C4-2B (cell line): ENCODE results near the gene ARID4B.
"Not testable (repeated sequence)": the region's sequence is repeated elsewhere in the genome, so short reads cannot be mapped to it uniquely, and the experiment has no call there.

Experiments
- H3K27ac ChIP-seq: fragments of 450-650 bp; 2 replicates; pipeline ENCODE4 v1.5.1; 2017
- CTCF ChIP-seq: fragments of 450-650 bp; conservative IDR thresholded peaks from 2 replicates; pipeline ENCODE4 v1.5.1; 2017; ENCODE audit warnings: mild to moderate bottlenecking
- ZFX ChIP-seq: fragments of 450-650 bp; IDR thresholded peaks from 2 replicates; pipeline ENCODE4 v1.6.1; 2017

The ARID4B gene

GRCh38 chr1:235366286-235366685 lies 38.3 kb upstream of the ARID4B start:
- no peak overlapping the region; the same call in 1 of the 2 replicates for H3K27ac ChIP-seq
- TF ChIP-seq ZFX (no peak), CTCF (no peak)

GRCh38 chr1:235364189-235364588 lies 36.2 kb upstream of the ARID4B start:
- H3K27ac ChIP-seq: not testable (repeated sequence)

- TF ChIP-seq ZFX (no peak), CTCF (no peak)
- no peak overlapping the region for H3K27ac ChIP-seq
Measured at GRCh38 chr1:235358899-235359298, 30.9 kb upstream of the ARID4B start.

GRCh38 chr1:235357485-235358373 lies 29.8 kb upstream of the ARID4B start:
- no peak overlapping the region for H3K27ac ChIP-seq
- TF ChIP-seq CTCF (no peak), ZFX (no peak)

GRCh38 chr1:235351898-235352297 lies 23.9 kb upstream of the ARID4B start:
- no peak for TF ChIP-seq ZFX
- TF ChIP-seq CTCF: no peak
- H3K27ac ChIP-seq: no peak overlapping the region

- no peak overlapping the region for H3K27ac ChIP-seq
- TF ChIP-seq CTCF (no peak), ZFX (no peak)
Measured at GRCh38 chr1:235351441-235351840, 23.5 kb upstream of the ARID4B start.

GRCh38 chr1:235343726-235344125 lies 15.7 kb upstream of the ARID4B start:
- no peak for TF ChIP-seq CTCF
- no peak for TF ChIP-seq ZFX
- no peak overlapping the region for H3K27ac ChIP-seq

- TF ChIP-seq CTCF: no peak
- H3K27ac ChIP-seq: no peak overlapping the region
Measured at GRCh38 chr1:235342471-235342870, 14.5 kb upstream of the ARID4B start.
